Hindlimb muscle (tissue), 1 donor: ENCODE measurements around the gene CPT1A. TPM values are rescaled to one million over a fixed set of nuclear protein-coding genes. Genes with fewer than 3 reads are reported as not detected.

Experiments
- polyA plus RNA-seq: library from polyadenylated mRNA; unstranded; fragments of 120-200 nt; gene quantifications from one replicate; pipeline ENCODE4 v1.2.1, GENCODE V29; 2013; ENCODE audit not compliant: insufficient read length

CPT1A gene
- polyA plus RNA-seq, 1 donor: 11.2 TPM

Other genes with a start within 250 kb of the CPT1A start
- gene GAL, start 157.4 kb downstream of the CPT1A start, polyA plus RNA-seq: not detected
- gene TESMIN, start 90.4 kb downstream of the CPT1A start, polyA plus RNA-seq: 0.85 TPM
- 44.5 TPM for gene MRPL21, start 61.9 kb upstream of the CPT1A start, polyA plus RNA-seq
- gene IGHMBP2, start 62.0 kb upstream of the CPT1A start, polyA plus RNA-seq: 14.1 TPM
- gene MRGPRD, start 139.1 kb upstream of the CPT1A start, polyA plus RNA-seq: not detected
- 17.4 TPM for gene MRGPRF, start 171.3 kb upstream of the CPT1A start, polyA plus RNA-seq
- gene TPCN2, start 207.0 kb upstream of the CPT1A start, polyA plus RNA-seq: 10.5 TPM